HG02759 (cell line): ENCODE results near the gene LRMDA.

Experiments used
- ATAC-seq: cut with Tn5 transposase; IDR thresholded peaks from one replicate; pipeline ENCODE4 v1.9.1; 2021; ENCODE audit warnings: mild to moderate bottlenecking, moderate library complexity; ENCODE audit not compliant: unreplicated experiment

The LRMDA gene

DNA sequence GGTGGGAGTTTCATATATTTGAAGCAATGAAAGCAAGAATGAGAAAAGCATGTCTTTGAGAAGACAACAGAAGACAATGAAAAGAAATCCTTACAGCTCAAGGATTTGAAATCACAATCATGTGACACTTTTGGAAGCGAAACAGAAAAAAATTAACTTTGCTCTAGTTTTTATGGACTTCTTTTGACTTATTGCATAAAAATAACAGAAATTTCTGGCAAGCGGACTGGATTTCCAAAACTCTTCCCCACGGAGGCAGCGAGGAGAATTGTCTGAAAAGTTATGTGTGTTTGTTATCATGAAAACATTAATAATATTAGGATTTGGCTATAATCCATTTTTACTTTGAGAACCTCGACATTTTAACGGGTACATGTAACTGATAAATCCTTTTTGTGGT is 223.3 kb downstream of the LRMDA start:
- ATAC-seq: no peak

DNA sequence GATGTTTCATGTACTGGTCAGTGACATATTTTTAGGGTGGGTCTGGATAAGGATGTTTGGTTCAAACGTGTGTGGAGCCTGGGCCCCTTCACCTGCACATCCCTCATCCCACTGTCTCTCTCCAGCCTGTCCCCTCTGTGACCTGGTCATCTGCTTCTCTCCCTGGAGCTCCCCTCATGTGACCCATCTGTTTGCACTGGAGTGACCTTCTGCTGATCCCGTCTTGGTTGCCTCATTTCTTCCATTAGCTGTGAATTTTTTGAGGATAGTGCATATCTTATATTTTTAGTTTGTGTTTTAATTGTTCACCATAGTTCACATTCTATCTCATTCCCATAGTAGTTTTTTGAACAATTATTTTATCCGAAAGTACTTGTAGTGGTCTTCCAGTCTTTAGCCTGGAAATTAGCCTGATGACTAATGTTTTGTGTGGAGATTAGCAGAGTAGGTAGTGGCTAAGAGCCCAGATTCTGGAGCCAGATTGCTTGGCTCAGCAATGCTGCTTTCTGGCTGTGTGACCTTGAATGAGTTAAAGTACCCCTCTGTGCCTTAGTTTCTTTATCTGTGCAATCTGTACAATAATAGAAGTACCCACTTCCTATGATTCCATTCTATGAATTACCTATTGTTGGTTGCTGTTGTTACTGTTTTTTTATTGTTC is 224.5 kb downstream of the LRMDA start:
- ATAC-seq: no peak

DNA sequence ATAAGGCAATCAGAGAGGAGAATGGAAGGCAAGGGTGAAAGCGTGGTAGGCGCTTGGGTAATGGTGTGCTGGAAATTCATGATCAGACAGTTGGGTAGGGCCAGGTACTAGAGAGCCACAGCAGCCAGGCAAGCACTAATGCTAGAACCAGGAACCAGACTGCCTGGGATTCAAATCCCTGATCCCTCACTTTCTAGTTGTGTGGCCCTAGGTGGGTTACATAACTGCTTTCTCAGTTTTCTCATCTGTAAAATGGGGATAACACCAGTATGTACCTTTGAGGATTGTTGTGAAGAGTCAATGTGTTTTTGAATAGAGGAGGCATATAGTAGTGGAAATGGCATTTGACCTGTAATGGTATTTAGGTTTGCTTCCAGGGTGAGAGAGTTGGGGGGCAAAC is 225.9 kb downstream of the LRMDA start:
- ATAC-seq: no peak

DNA sequence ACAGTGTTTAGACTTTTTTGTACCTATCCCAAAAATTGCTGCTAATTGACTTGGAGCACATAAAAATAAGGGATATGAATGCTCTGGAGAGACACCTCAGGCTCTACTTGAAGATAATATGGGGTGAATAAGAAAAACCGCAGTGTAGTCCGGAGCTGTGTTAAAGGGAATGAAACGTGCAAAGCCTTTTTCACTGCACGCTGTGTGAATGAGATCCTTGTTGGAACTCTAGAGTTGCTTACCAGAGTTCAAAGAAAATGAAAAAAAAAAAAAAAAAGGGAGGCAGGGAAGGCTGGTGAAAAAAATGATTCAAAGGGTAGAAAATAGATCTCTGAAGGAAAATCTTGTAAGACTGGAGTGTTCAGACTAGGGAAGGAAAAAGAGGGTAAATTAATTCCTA is 226.6 kb downstream of the LRMDA start:
- no peak for ATAC-seq

- ATAC-seq: no peak
Observed at GRCh38 chr10:75658496-75658895, 227.1 kb downstream of the LRMDA start.

DNA sequence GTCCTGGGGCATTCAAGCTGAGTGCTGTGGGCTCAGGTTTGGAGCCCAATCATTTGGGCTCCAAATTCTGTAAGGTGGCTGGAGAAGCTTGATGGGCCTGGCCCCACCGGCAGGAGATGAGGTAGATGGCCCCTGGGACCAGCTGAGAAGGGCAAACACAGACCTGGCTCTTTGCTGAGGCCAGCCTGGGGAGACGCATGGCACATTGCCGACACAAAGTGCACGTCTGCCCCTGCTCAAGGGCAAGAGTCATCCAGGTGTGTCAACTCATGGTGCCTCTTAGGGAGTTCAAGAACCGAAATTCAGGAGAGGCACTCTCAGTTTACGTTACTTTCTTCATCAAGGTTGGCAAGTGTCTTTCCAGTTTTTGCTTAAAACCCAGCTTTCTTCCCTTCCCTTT is 227.5 kb downstream of the LRMDA start:
- ATAC-seq: no peak

DNA sequence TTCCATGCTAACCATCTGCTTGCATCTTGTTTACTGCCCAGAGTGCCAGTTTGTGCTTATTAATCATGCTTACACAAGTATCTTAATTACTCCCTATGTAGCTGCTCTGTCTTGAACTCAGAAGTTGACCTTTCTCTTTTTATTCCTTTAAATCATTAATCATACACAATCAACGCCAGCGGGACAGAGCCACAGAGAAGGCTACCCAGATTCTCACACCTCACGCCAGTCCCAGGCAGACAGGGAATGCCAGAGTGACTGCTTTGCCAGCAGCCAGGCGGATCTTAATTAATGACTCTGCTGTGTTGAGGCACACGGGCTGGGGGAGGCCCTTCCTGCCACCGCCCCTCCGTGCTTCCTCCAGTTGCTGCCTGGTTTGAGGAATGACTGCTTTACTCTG is 229.4 kb downstream of the LRMDA start:
- no peak for ATAC-seq

- no peak for ATAC-seq
Observed at GRCh38 chr10:75662715-75663114, 231.3 kb downstream of the LRMDA start.

DNA sequence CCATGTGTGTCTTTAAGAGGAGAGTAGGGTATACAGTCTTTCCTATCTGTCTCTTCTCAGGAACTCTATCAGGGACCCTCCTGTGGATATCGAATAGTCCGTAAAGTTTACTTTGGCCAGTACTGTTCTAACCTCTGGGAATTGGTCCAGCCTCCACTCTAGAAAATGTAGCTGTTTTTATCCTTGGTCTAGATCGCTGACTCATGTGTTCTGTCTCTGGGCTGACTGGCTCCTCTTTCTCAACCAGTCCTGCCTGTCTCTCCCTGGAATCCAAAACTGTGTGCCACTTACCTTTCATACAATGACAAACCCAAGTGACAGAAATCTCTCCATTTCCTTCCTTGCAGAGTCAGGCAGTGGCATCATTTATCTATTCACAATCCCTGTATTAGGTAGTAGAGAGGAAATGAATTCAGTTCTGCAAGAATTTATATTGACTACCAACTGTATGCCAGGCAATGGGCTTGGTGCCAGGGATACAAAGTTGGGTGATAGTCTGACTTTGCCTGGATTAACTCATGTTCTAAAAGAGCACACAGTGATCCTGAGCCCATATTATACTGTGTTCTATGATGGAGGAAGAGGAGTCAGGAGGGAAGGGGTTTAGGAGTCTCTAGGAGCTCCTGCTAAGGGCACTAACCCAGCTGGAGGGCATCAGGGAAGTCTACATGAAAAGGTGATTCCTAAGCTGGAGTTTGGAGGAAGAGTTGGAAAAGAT is 232.7 kb downstream of the LRMDA start:
- no peak for ATAC-seq

DNA sequence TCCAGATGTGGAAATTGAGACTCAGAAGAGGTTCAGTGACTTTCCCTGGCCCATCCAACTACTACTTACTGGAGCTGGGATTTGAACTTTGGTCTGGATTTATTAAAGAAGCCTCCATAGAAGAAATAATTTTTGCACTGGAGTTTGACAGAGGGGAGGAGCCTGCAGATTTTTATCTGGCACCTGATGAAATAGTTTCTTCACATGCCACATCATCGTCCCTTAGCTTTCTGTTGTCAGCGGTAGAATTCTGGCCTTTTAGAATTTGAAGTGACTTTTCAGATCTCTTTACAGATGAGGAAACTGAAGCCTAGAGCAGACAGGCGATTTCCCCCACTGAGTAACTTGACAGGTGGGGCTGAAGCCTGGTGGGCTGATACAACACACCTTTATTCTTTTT is 233.5 kb downstream of the LRMDA start:
- ATAC-seq: no peak

- no peak for ATAC-seq
Observed at GRCh38 chr10:75665707-75666106, 234.3 kb downstream of the LRMDA start.

DNA sequence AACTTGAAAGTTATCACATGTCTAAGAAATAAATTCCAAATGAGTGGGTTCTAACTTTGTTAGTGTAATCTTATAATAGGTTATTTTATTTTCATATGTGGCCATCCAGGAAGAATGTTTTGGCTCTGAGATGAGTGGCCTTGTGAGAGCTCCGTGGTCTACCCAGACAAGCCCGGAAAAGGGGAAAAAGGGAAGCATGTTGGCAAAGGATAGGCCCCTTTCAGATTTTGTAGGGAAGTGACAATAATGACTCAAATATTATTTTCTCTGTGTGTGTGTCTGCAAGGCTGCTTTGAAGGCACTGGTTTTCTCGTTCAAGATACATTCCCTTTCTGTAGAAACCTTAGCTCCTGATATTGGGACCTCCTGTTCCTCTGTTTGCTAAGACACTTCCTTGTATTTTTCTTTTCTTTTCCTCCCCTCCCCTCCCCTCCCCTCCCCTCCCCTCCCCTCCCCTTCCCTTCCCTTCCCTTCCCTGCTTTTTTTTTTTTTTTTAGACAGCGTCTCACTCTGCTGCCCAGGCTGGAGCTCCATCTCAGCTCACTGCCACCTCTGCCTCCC is 240.8 kb downstream of the LRMDA start:
- no peak for ATAC-seq

DNA sequence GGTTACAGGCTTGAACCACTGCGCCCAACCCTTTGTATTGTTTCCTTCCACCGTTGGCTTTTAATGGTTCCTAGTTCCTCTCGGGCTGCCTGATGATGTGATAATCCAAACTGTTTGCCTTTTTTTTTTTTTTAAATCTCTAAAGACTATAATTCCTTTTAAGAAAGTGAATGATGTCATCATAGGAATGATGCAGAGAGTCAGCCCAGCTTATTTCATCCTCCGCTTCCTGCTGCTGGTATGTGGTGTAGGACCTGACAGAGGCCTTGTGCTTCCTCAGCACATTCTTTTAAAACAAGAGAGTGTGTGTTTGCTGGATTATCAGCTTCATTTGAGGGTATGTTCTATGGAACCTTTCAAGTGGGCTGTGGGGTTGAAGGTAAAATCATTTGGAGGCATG is 241.4 kb downstream of the LRMDA start:
- ATAC-seq: no peak

GRCh38 chr10:75677541-75677940 is 246.1 kb downstream of the LRMDA start:
- no peak for ATAC-seq

DNA sequence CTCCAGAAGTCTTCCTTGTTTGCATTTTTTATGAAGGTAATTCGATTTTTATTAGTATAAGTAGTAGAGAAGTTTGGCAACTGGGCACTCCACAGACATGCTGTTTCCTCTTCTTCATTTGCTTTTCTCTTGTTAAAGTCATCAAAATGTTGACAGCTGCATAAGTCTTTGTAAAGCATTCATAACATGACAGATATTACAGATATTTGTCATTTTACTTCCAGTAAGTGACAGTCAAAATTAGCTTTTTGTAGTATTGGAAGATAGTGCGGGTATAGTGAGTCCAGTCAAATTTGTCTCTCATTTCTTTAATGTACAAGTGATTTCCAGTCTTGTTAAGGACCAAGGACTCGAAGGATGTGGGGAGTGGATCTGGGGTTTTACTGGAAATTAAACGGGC is 247.1 kb downstream of the LRMDA start:
- no peak for ATAC-seq

DNA sequence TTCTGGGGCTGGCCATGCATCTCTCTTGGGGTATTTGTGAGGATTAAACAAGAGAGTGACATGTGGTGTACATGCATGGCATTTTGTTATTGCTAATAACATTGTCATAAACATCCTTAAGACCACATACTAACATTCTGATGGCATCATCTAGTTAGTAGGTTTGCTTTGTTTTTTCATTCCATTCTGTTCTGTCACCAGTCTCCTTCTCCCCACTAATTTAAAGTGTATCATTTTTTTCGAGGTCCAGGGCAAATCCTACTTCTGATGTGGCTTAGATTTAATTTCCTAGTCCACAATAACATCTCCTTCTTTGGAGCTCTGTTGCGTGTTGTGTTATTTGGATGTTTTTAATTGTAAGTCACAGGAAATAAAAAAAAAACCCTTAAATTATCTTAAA is 248.1 kb downstream of the LRMDA start:
- ATAC-seq: no peak

DNA sequence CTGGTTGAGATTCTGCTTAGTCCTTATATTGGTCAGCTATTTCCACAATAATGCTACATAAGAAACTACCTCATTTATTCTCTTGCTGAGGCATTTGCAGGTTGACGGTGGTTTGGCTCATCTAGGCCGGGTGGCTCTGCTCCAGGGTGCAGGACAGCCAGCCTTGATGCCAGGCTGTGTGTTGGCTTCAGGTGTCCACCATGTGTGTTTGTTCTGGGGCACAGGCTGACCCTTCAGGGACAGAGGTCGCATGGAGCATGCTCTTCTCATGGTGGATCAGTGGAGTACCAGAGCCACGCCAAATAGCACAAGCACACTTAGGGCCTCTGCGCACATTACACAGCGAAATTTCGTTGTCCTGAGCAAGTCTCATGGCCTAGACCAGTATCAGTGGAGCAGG is 249.9 kb downstream of the LRMDA start:
- no peak for ATAC-seq

- ATAC-seq: no peak
Observed at GRCh38 chr10:75682649-75683557, 251.5 kb downstream of the LRMDA start.

DNA sequence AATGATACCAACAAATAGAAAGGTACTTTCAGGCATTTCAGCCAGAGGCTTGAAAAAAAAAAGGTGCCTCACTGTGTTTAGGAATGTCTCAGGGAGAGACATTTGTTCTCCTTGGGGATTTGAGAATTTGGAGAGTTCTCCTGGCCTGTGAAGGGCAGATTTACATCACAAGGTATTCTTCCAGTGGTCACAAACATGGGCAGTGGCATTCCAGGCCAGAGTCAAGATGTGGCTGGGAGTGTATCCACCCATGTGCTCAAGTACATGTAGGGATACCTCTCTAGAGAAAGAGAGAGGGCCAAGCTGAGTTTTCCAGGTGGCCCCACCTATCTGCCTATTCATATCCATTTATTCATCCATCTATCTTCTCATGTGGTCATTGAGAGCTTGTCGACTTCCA is 253.8 kb downstream of the LRMDA start:
- no peak for ATAC-seq

GRCh38 chr10:75688506-75689300 is 257.3 kb downstream of the LRMDA start:
- ATAC-seq: no peak

- no peak for ATAC-seq
Observed at GRCh38 chr10:75693489-75693888, 262.1 kb downstream of the LRMDA start.
